Pancreas (tissue), 10 donors: ENCODE measurements around the gene LAMC1. TPM values are rescaled to one million over a fixed set of nuclear protein-coding genes. Genes with fewer than 3 reads are reported as not detected.

Experiments used
- ATAC-seq, 4 donors: fragments of 200-7000 bp; cut with Tn5 transposase; one replicate each; pipeline versions ENCODE4 v1.8.0 to v1.9.1; 2020; ENCODE audit warnings: mild to moderate bottlenecking in 4 of 4, moderate library complexity in 4 of 4
- DNase-seq, 6 donors: peaks; one replicate each; pipeline ENCODE4 v3.0.0-alpha.2; 2020
- FAIRE-seq: peaks from 2 replicates; lab custom pipeline; 2012; peaks lifted over from hg19 to GRCh38; lab: Jason Lieb, UNC
- H3K27ac ChIP-seq, 4 donors: fragments of 200-600 bp; sonication (generic); 1 replicate in 3 of 4; 2 replicates in 1 of 4; pipeline versions ENCODE4 v1.5.0 to v1.8.0; 2020
- H3K27me3 ChIP-seq, 4 donors: fragments of 200-600 bp; one replicate each; pipeline ENCODE4 v1.8.0; 2021
- H3K36me3 ChIP-seq, 3 donors: fragments of 200-600 bp; sonication (generic) in 1 of 3; one replicate each; pipeline versions ENCODE4 v1.5.0 to v1.8.0; 2020 to 2021
- H3K4me1 ChIP-seq, 3 donors: fragments of 200-600 bp; one replicate each; pipeline ENCODE4 v1.8.0; 2021
- H3K4me3 ChIP-seq, 4 donors: fragments of 200-600 bp; sonication (generic) in 2 of 4; one replicate each; pipeline versions ENCODE4 v1.5.0 to v1.8.0; 2020 to 2021
- H3K9me3 ChIP-seq, 4 donors: fragments of 200-600 bp; one replicate each; pipeline ENCODE4 v1.8.0; 2021
- WGBS, 2 donors: extraction: QIAGEN DNeasy Blood & Tissue Kit; methylation state at CpG; one replicate each; pipeline ENCODE4 v1.1.7; 2013; 5-methylcytosine and 5-hydroxymethylcytosine counted together
- intact Hi-C, 3 donors: fragments of 100-400 bp; cut with DNase I; formaldehyde crosslinking; loops; one replicate each; pipeline versions ENCODE4 v1.11.1 to v1.14.2; 2022
- polyA plus RNA-seq, 2 donors: library from polyadenylated mRNA; stranded (reverse); fragments of 200-250 nt; gene quantifications; one replicate each; pipeline ENCODE4 v1.2.3, GENCODE V29; 2013
- total RNA-seq, 6 donors: library from RNA; stranded (reverse); fragmentation: NEBNext Ultra II Directional in 4 of 6; extraction: Animal tissue kit (Norgen Biotek cat#: 25700) in 4 of 6; gene quantifications; one replicate each; pipeline versions ENCODE4 v1.2.1 to v1.2.4, GENCODE V29; 2021 to 2023
- TF ChIP-seq, protein P1 (sequence below), 4 donors: fragments of 200-600 bp; sonication (generic) in 3 of 4; IDR thresholded peaks; one replicate each; pipeline versions ENCODE4 v1.5.0 to v1.8.0; 2021; ENCODE audit warnings: antibody characterized with exemption in 4 of 4
- donor health status: healthy with polysubstance abuse.
- donor health status: DM: no; HTN: no; CAD: no; lungs with moderate emphysema.
- donor health status: DM: no; HTN: no; CAD: no.
- donor health status: control.
- donor health status: control.
- donor health status: Bipolar disorder and iron deficiency.
- donor health status: DM: yes; HTN: yes; CAD: no.
- donor health status: DM: no; HTN: no; CAD: no.
- donor health status: DM: no; HTN: no; CAD: no.
- donor health status: DM: yes; HTN: yes; CAD: no.

LAMC1 gene
- total and polyA plus RNA-seq, 8 donors = 11.2 to 50.1 (median 29.4) TPM

DNA sequence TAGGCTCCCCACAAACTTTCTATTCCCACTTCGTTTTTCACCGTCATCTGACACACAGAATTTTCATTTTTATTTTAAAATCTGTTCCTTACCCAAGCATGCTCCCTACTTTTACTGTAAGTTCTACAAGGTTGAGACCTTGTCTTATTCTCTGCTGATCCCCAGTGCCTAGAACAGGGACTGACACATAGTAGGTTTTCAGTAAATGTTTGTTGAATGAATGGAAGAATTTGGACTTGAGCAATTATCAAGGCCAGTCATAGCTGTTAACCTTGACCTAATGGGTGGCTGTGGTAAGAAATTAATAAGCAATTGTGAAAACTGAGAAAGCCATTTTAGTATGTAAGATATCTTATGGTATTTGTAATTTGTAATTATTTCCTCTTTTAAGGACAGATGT lies 71.1 kb downstream of the LAMC1 start:
- Histone ChIP-seq H3K9me3 (no peaks in the 10 kb centered on the region), H3K4me1 (peaks cover 4 to 47% (median 34%) of the 10 kb centered on the region in 3 donors), H3K27me3 (no peaks in the 10 kb centered on the region), H3K4me3 (no peak overlapping the region), H3K27ac (no peak overlapping the region), H3K36me3 (no peaks in the 10 kb centered on the region)
- ATAC-seq = no peak
- 44 to 72% methylated on average over 2 of the region's 2 CpGs for WGBS, 2 donors
- intact Hi-C loops = no loop called here
- no peak for FAIRE-seq
- TF ChIP-seq, protein P1, sequence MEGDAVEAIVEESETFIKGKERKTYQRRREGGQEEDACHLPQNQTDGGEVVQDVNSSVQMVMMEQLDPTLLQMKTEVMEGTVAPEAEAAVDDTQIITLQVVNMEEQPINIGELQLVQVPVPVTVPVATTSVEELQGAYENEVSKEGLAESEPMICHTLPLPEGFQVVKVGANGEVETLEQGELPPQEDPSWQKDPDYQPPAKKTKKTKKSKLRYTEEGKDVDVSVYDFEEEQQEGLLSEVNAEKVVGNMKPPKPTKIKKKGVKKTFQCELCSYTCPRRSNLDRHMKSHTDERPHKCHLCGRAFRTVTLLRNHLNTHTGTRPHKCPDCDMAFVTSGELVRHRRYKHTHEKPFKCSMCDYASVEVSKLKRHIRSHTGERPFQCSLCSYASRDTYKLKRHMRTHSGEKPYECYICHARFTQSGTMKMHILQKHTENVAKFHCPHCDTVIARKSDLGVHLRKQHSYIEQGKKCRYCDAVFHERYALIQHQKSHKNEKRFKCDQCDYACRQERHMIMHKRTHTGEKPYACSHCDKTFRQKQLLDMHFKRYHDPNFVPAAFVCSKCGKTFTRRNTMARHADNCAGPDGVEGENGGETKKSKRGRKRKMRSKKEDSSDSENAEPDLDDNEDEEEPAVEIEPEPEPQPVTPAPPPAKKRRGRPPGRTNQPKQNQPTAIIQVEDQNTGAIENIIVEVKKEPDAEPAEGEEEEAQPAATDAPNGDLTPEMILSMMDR (IDR thresholded peaks at IDR 0.05) = no peak
- no peak for DNase-seq

DNA sequence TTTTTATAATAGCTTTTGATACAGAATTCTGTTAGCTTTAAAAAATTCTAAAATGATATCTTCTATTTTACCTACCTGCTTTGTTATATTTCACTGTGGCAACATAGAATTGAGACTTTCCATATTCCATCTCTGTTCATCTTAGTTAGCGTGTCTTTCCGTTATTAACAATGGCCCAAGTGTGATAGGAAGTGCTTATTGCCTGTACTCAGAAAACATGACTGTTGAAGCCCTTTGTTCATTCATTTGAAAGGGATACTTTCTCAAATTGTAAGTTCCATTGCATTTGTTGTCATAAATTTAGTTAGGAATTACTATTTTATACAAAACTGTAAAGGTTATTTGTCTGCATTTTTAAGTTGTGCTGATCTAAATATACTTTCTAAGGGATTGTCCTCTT lies 73.1 kb downstream of the LAMC1 start:
- H3K4me1 ChIP-seq = peaks cover 0 to 29% (median 20%) of the 10 kb centered on the region in 3 donors
- no peaks in the 10 kb centered on the region for H3K9me3 ChIP-seq
- H3K27me3 ChIP-seq = no peaks in the 10 kb centered on the region
- TF ChIP-seq, protein P1 (IDR thresholded peaks at IDR 0.05) = no peak
- no peak overlapping the region for H3K4me3 ChIP-seq
- FAIRE-seq = no peak
- WGBS, 2 donors = 93 to 95% methylated on average over 2 of the region's 2 CpGs
- intact Hi-C loops = no loop called here
- no peak overlapping the region for H3K27ac ChIP-seq
- DNase-seq = no peak
- ATAC-seq = no peak
- no peaks in the 10 kb centered on the region for H3K36me3 ChIP-seq

DNA sequence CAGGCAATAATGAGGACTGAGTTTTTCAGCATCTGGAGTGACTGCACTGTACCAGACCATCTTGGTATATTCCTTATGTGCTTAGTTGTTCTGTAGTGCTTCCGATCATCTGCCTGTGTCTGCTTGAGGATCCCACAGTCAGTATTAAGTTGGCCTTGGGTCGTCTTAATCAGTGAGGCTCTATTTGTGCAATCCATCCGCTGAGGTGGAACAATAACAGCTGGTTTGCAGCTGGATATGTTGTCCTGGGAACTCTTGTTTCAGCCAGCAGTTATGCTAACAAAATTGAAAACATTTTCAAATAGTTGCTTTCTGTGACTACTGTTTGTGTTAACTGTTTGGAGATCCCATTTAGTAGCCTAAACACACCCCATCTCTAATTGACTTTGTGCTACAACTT lies 73.7 kb downstream of the LAMC1 start:
- H3K27ac ChIP-seq = no peak overlapping the region
- peak in 3 of 4 donors; percentile 56 to 73 (median 59) for ATAC-seq
- 23 to 33% methylated on average over 3 of the region's 3 CpGs for WGBS, 2 donors

DNA sequence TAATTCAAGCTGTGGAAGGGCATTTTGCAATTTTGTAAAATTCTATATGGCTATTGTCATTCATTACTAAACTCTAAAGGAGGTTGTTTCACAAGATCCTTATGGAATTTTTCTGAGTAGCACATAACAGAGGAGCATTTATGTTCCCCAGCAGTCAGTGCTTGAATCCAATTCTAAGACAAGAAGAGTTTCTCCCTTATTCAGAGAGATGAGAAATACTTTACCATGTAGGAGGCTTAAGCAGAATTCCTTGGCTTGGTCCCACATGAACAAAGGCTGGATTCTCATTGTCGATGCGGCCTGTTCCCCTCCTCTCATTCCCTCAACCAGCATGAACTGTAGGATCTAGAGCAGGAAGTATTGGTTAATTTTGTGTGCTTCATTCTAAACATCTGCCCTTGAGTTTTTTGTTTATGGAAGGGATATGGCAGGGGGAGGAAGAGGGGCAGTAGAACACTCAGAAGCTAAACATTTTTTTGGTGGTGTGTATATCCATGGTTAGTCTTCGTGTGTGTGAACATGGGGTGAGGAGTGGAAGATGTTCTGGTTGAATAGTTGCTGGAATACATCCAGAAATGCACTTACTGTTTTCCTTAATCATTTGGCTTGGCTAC lies 74.3 kb downstream of the LAMC1 start:
- Histone ChIP-seq H3K36me3 (no peaks in the 10 kb centered on the region), H3K4me3 (no peak overlapping the region), H3K9me3 (no peaks in the 10 kb centered on the region), H3K4me1 (peaks cover 0 to 29% (median 20%) of the 10 kb centered on the region in 3 donors), H3K27me3 (no peaks in the 10 kb centered on the region), H3K27ac (no peak overlapping the region)
- no peak for FAIRE-seq
- no peak for DNase-seq
- TF ChIP-seq, protein P1 (IDR thresholded peaks at IDR 0.05) = no peak
- 45 to 60% methylated on average over 3 of the region's 3 CpGs for WGBS, 2 donors
- intact Hi-C loops = no loop called here
- peak in 2 of 4 donors; percentile 28 to 32 for ATAC-seq

More for the DNA sequence above, 73.7 kb downstream of the LAMC1 start:
- no peak overlapping the region for H3K4me3 ChIP-seq
- TF ChIP-seq, protein P1 (IDR thresholded peaks at IDR 0.05) = no peak
- peaks cover 0 to 29% (median 20%) of the 10 kb centered on the region in 3 donors for H3K4me1 ChIP-seq
- DNase-seq = peak in 1 of 6 donors; percentile 26
- H3K9me3 ChIP-seq = no peaks in the 10 kb centered on the region
- no peaks in the 10 kb centered on the region for H3K36me3 ChIP-seq
- no peak for FAIRE-seq
- intact Hi-C loops = no loop called here
- H3K27me3 ChIP-seq = no peaks in the 10 kb centered on the region

DNA sequence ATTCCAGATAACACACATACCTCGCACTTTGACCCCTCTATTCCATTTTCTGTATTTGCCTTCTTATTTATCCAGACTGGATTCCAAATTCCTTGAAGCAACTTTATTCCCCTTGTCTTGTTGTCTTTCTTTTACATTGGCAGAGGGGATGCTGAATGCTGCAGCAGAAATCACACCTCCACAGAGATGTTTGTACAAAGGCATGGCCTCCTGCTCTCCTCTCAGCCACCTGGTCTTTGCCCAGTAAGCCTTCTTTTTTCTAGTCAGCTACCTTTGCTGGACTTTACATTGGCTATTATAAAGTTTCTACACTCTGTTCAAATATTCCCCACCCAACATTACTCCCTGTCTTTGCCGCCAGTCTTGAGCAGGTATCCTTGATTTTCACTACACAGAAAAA lies 75.1 kb downstream of the LAMC1 start:
- Histone ChIP-seq H3K4me1 (peaks cover 0 to 28% (median 20%) of the 10 kb centered on the region in 3 donors), H3K4me3 (no peak overlapping the region), H3K27ac (no peak overlapping the region), H3K9me3 (no peaks in the 10 kb centered on the region), H3K27me3 (no peaks in the 10 kb centered on the region), H3K36me3 (no peaks in the 10 kb centered on the region)
- no peak for FAIRE-seq
- intact Hi-C loops = no loop called here
- TF ChIP-seq, protein P1 (IDR thresholded peaks at IDR 0.05) = no peak
- no peak for ATAC-seq
- WGBS, 2 donors = 64 to 70% methylated on average over 2 of the region's 2 CpGs
- no peak for DNase-seq
